NK-92 treated with Interleukin-12 subunit alpha and Interleukin-12 subunit beta, amount 100 ng/mL, for 24 hours (cell line): ENCODE results near the gene B4GALNT4.
"Not testable (repeated sequence)": the region's sequence is repeated elsewhere in the genome, so short reads cannot be mapped to it uniquely, and the experiment has no call there.

Source experiments
- DNase-seq: peaks from one replicate; lab custom pipeline; 2025; lab: John Stamatoyannopoulos, UW

B4GALNT4 gene

DNA sequence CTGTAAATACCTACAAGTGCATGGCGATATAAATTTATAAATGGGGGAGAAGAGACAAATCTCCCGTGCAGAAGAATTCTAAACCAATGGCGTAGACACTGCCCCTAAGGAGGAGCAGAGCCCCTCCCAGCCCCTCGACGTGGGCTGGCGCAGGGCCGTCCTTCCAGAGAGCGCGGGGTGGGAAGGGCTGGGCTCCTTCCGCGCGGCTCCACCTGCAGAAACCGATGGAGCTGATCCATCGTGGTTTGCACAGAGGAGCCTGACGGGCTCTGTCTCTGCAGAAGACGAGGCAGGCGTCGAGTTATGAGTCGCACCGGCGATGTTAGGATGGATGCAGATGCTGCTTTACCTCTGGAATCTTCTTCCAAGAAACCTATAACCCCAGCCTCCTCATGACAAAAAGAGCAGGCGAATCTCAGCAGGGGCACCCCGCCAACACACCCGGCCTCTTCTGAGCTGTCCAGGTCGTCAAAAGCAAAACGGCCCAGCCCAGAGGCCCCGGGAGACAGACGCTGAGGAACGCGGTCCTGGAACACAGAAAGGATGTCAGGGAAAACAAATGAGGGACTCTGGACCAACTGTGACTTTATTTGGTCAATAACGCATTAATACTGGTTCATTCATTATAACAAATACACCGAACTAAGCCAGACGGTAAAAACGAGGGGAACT, 11.0 kb upstream of the B4GALNT4 start:
- DNase-seq: no peak

DNA sequence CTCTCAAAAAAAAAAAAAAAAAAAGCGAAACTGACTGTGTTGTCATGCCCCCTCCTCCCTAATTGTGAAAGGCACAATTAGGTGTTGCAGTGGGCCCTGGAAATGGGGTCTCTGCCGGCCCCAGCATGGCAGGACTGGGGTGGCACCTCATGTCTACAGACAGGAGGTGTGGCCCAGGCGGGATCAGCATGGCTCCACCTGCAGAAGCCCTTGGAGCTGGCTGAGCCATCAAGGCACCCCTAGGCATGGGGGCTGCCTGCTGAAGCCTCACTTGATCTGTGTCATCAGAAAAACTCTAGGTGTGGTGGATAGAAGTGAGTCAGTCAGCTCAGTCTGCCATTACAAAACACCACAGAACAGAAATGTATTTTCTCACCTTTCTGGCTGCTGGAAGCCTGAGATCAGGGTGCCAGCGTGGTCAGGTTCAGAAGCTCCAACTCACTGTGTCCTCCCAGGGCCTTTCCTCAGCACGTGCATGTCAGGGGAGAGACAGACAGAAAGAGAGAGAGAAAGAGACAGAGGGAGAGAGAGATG, 10.1 kb upstream of the B4GALNT4 start:
- peak; percentile 32 for DNase-seq

GRCh38 chr11:360326-361280, 8.7 kb upstream of the B4GALNT4 start:
- DNase-seq: no peak

- DNase-seq: no peak
These were observed 6.5 kb upstream of the B4GALNT4 start for GRCh38 chr11:362642-363442.

- DNase-seq: not testable (repeated sequence)
These were observed 5.9 kb upstream of the B4GALNT4 start for GRCh38 chr11:363443-363805.

GRCh38 chr11:363948-364761, 5.1 kb upstream of the B4GALNT4 start:
- DNase-seq: peak; percentile 32

- DNase-seq: no peak
These were observed 4.1 kb upstream of the B4GALNT4 start for GRCh38 chr11:364991-365725.

DNA sequence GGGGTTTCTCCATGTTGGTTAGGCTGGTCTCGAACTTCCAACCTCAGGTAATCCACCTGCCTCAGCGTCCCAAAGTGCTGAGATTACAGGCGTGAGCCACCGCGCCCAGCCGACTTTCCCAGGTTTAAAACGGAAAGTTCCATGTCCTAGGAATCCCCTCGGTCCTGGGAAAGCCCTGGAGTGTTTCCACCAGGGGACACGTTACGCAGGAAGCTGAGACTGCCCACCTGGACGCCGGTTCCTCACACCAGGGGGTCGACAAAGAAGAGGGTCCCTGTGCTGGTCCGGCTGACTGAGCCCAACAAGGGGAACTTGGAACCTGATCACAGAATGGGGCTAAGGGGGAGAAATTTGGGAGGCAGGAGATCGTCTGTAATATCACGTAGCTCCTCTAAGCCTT, 3.5 kb upstream of the B4GALNT4 start:
- no peak for DNase-seq

GRCh38 chr11:367956-368413, 1.3 kb upstream of the B4GALNT4 start:
- DNase-seq: no peak

DNA sequence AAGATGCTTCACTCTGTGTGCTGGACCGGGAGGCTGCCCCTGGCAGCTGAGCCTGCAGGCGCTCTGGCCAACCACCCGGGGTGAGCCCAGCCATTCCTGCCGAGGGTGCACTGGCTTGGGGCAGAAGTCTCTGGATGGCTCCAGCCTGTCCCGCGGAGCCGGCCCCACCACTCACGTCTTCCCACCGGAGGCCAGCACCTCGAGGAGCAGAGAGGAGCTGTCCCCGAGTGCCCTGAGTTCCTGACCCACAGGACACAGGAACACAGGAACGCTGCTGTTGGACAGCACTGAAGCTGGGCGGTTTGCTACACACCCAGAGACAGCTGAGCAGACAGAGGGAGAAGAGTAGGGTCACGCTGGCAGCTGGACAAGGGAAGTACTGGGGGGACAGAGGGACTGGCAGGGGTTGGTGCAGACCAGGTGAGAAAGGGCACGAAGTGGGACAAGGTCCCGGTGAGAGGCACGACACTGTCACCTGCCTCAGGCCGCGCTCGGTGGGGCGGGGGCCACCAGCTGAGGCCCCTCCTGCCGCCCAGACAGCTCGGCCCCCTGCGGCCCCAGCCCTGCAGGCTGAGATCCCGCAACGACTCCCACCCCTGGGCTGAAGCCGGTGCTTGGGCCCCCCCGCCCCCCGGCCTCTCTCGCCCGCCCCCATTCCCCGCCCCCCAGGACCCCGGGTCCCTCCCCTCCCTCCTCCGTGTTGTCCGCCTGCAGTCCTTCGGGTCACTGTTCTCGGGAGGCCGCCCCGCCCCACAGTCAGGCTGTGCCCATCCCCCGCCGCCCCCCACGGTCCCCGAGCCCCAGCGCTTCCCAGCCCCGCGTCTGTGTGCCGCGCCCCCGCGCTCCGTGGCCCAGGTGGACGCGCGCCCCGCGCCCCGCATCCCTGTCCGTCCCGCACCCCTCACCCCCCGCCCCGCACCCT, 624 bp upstream of the B4GALNT4 start:
- no peak for DNase-seq

- no peak for DNase-seq
These were observed 1.0 kb downstream of the B4GALNT4 start for GRCh38 chr11:370070-370941.

DNA sequence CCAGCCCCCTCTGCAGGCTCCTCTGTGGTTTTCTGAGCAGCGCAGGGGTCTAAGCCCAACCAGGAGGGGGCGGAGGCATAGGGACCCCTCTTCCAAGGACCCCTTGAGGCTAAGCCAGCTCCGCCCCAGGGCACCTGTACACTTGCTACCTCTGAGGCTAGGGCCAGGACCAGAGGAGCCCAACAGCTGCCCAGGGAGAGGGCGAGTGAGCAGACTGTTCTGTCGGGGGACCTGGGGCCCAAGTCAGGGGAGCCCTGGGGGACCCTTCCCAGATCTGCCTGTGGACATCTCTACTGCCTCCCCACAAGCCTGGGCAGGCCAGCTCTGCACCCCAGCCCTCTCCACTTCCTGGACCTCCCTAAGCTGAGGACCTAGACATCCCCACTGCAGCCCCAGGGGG, 1.8 kb downstream of the B4GALNT4 start:
- no peak for DNase-seq

DNA sequence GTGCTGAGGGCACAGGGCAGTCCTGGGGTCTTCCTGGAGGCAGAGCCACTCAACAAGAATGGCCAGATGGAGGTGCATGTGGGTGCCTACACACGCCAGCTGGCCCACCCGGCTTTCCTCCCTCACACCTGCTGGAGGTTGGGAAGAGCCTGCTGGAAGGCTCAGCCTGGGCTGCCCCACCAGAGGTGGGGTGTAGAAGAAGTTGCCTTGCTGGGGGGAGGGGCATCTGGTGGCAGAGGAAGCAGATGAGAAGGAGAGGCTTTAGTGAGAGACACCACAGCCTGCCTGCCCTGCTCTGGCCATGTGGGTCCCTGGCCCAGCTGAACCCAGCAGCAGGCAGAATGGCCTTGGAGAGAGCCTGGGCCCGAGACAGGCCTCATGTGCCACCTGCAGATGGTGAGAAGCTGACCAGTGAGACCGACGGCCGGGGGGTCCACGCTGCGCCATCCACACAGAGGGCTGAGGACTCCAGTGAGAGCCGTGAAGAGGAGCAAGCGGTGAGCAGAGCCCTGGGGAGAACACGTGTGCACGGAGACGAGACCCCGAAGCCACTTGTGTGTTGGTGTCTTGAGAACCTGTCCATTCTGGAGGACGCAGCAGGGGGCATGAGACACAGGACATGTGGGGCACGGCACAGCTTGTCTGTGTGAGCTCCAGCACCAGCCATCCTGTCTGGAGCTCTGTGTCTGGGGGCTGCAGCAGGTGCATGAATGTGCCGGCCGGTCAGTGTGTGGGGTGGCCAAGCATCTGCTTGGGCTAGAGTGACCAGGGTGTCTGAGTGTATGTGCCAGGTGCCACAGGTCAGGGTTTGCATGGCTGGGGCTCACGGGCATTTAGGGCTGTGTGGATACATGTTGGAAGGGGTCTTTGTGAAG, 2.7 kb downstream of the B4GALNT4 start:
- no peak for DNase-seq

DNA sequence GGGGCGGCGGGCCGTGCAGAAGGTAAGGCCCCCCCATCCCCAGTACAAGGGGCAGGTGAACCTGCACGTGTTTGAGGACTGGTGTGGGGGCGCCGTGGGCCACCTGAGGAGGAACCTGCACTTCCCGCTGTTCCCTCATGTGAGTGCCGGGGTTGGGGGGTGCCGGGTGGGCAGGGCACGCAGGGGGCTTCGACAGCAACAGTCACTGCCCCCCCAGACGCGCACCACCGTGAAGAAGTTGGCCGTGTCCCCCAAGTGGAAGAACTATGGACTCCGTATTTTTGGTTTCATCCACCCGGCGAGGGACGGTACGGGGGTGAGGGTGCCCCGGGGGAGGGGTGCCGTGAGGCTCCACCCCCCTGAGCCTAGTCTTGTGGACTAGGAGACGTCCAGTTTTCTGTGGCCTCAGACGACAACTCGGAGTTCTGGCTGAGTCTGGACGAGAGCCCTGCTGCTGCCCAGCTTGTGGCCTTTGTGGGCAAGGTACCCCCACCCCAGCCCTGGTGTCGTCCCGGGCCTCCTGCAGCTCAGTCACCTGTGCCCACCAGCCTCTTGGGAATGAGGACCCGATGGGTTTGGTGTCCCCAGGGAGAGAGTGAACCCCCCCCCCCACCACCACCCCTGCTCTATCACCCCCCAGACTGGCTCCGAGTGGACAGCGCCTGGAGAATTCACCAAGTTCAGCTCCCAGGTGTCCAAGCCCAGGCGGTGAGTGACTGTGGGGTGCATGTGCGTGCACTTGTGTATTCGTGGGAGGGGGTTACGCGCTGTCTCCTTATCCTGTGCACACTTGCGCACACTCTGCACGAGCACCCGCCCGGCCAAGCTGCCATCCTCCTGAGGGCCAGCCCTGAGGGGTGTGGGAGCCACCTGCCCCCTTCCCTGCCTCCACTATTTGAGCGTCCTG, 3.8 kb downstream of the B4GALNT4 start:
- no peak for DNase-seq

- no peak for DNase-seq
These were observed 4.6 kb downstream of the B4GALNT4 start for GRCh38 chr11:373716-374551.
